ENCODE data around the gene SAE1.

Gene SAE1

GRCh38 chr19:47096100-47096704, 34.4 kb upstream of the SAE1 start:
- H3K4me3 Mint-ChIP-seq: peak overlapping the region; percentile 40
- H3K27ac Mint-ChIP-seq: peak overlapping the region; percentile 97
- H3K9me3 Mint-ChIP-seq: no peaks in the 10 kb centered on the region
- peaks cover 86% of the 10 kb centered on the region for H3K4me1 Mint-ChIP-seq
- DNase-seq: no peak
- H3K27me3 Mint-ChIP-seq (ENCODE audit: low read depth, poor library complexity): no peaks in the 10 kb centered on the region
- no peak for TF ChIP-seq CTCF (IDR thresholded peaks at IDR 0.05)
- H3K36me3 Mint-ChIP-seq (ENCODE audit: low read depth): peaks cover 33% of the 10 kb centered on the region

GRCh38 chr19:47096721-47097120, 33.9 kb upstream of the SAE1 start:
- no peak for DNase-seq
- H3K27me3 Mint-ChIP-seq (ENCODE audit: low read depth, poor library complexity): no peaks in the 10 kb centered on the region
- H3K27ac Mint-ChIP-seq: peak overlapping the region; percentile 97
- H3K4me1 Mint-ChIP-seq: peaks cover 86% of the 10 kb centered on the region
- no peak for TF ChIP-seq CTCF (IDR thresholded peaks at IDR 0.05)
- no peak overlapping the region for H3K4me3 Mint-ChIP-seq
- peaks cover 33% of the 10 kb centered on the region for H3K36me3 Mint-ChIP-seq (ENCODE audit: low read depth)
- no peaks in the 10 kb centered on the region for H3K9me3 Mint-ChIP-seq

- no peak for DNase-seq
- H3K9me3 Mint-ChIP-seq: no peaks in the 10 kb centered on the region
- no peaks in the 10 kb centered on the region for H3K27me3 Mint-ChIP-seq (ENCODE audit: low read depth, poor library complexity)
- TF ChIP-seq CTCF (IDR thresholded peaks at IDR 0.05): no peak
- peak overlapping the region; percentile 97 for H3K27ac Mint-ChIP-seq
- H3K4me1 Mint-ChIP-seq: peaks cover 88% of the 10 kb centered on the region
- H3K4me3 Mint-ChIP-seq: no peak overlapping the region
- peaks cover 26% of the 10 kb centered on the region for H3K36me3 Mint-ChIP-seq (ENCODE audit: low read depth)
These were observed 33.0 kb upstream of the SAE1 start for GRCh38 chr19:47097396-47098201.

GRCh38 chr19:47098608-47099007, 32.0 kb upstream of the SAE1 start:
- H3K9me3 Mint-ChIP-seq: no peaks in the 10 kb centered on the region
- H3K27ac Mint-ChIP-seq: peak overlapping the region; percentile 91
- peaks cover 88% of the 10 kb centered on the region for H3K4me1 Mint-ChIP-seq
- no peak for DNase-seq
- no peak for TF ChIP-seq CTCF (IDR thresholded peaks at IDR 0.05)
- H3K36me3 Mint-ChIP-seq (ENCODE audit: low read depth): peaks cover 19% of the 10 kb centered on the region
- no peak overlapping the region for H3K4me3 Mint-ChIP-seq
- no peaks in the 10 kb centered on the region for H3K27me3 Mint-ChIP-seq (ENCODE audit: low read depth, poor library complexity)

GRCh38 chr19:47099576-47100050, 31.0 kb upstream of the SAE1 start:
- Mint-ChIP-seq H3K27ac (peak overlapping the region; percentile 83), H3K4me1 (peaks cover 78% of the 10 kb centered on the region), H3K4me3 (no peak overlapping the region), H3K9me3 (no peaks in the 10 kb centered on the region), H3K36me3 (ENCODE audit: low read depth) (peaks cover 12% of the 10 kb centered on the region), H3K27me3 (ENCODE audit: low read depth, poor library complexity) (no peaks in the 10 kb centered on the region)
- no peak for DNase-seq
- TF ChIP-seq CTCF (IDR thresholded peaks at IDR 0.05): no peak

Data from nephron progenitor cell (in vitro differentiated cells).